GM12878 (cell line): ENCODE results near the gene ADCK1. TPM values are rescaled to one million over a fixed set of nuclear protein-coding genes. Genes with fewer than 3 reads are reported as not detected.

Experiments
- BCL11A ChIP-seq: IDR thresholded peaks from 2 replicates; pipeline ENCODE4 v1.6.1; 2011; ENCODE audit warnings: low read depth, low read length
- BRCA1 ChIP-seq: IDR thresholded peaks from 2 replicates; pipeline ENCODE4 v1.6.1; 2011; ENCODE audit warnings: low read depth, low read length, improper control_type of control experiment
- CREB1 ChIP-seq: IDR thresholded peaks from 2 replicates; pipeline ENCODE4 v1.6.1; 2012; ENCODE audit warnings: low read depth, mild to moderate bottlenecking, inconsistent platforms
- EGR1 ChIP-seq, 2 experiments: IDR thresholded peaks; 1 replicate in 1 of 2; 2 replicates in 1 of 2; pipeline ENCODE4 v1.6.1; 2011 to 2012; ENCODE audit warnings: low read depth in 2 of 2, low read length in 2 of 2, borderline replicate concordance in 1 of 2, mild to moderate bottlenecking in 1 of 2, moderate library complexity in 1 of 2
- EP300 ChIP-seq, 2 experiments: fragments of 150-350 bp in 1 of 2; IDR thresholded peaks; 2 replicates each; pipeline ENCODE4 v1.6.1; 2011 to 2012; ENCODE audit warnings: low read depth in 2 of 2, low read length in 2 of 2, borderline replicate concordance in 1 of 2, improper control_type of control experiment in 1 of 2, inconsistent platforms in 1 of 2; ENCODE audit not compliant: control insufficient read depth in 1 of 2
- HDAC6 ChIP-seq: fragments of 200-600 bp; sonication (generic); IDR thresholded peaks from one replicate; pipeline ENCODE4 v1.8.0; 2017; ENCODE audit warnings: antibody characterized with exemption; ENCODE audit not compliant: unreplicated experiment
- IKZF1 ChIP-seq: fragments of 450-650 bp; conservative IDR thresholded peaks from 2 replicates; pipeline ENCODE4 v1.6.1; 2017; ENCODE audit warnings: antibody characterized with exemption, mild to moderate bottlenecking
- IKZF2 ChIP-seq, 2 experiments: fragments of 450-650 bp; IDR thresholded peaks; 2 replicates each; pipeline ENCODE4 v1.6.1; 2017; ENCODE audit warnings: mild to moderate bottlenecking in 2 of 2, moderate library complexity in 2 of 2
- JUNB ChIP-seq: IDR thresholded peaks from 2 replicates; pipeline ENCODE4 v1.6.1; 2016; ENCODE audit warnings: antibody characterized with exemption, mild to moderate bottlenecking
- KDM1A ChIP-seq: fragments of 200-600 bp; sonication (generic); IDR thresholded peaks from 2 replicates; pipeline ENCODE4 v1.6.1; 2016; ENCODE audit warnings: borderline replicate concordance
- MTA2 ChIP-seq: fragments of 450-650 bp; IDR thresholded peaks from 2 replicates; pipeline ENCODE4 v1.6.1; 2016; ENCODE audit warnings: low read depth, mild to moderate bottlenecking, moderate library complexity
- MYC ChIP-seq: IDR thresholded peaks from 2 replicates; pipeline ENCODE4 v1.6.1; 2011; ENCODE audit warnings: mild to moderate bottlenecking, low read length, moderate library complexity, inconsistent platforms; ENCODE audit not compliant: insufficient read depth, insufficient replicate concordance, insufficient read length, severe bottlenecking
- NBN ChIP-seq: fragments of 450-650 bp; IDR thresholded peaks from 2 replicates; pipeline ENCODE4 v1.6.1; 2016
- POU2F2 ChIP-seq: IDR thresholded peaks from 3 replicates; pipeline ENCODE4 v1.6.1; 2011; ENCODE audit warnings: low read depth, mild to moderate bottlenecking, low read length, borderline replicate concordance
- RCOR1 ChIP-seq: conservative IDR thresholded peaks from 2 replicates; pipeline ENCODE4 v1.6.1; 2012; ENCODE audit warnings: low read depth, low read length, improper control_type of control experiment
- SMARCA5 ChIP-seq: fragments of 450-650 bp; IDR thresholded peaks from 2 replicates; pipeline ENCODE4 v1.6.1; 2017; ENCODE audit warnings: mild to moderate bottlenecking
- STAT3 ChIP-seq: IDR thresholded peaks from 2 replicates; pipeline ENCODE4 v1.6.1; 2011; ENCODE audit warnings: low read depth, low read length, improper control_type of control experiment
- SUZ12 ChIP-seq: fragments of 200-600 bp; sonication (generic); IDR thresholded peaks from one replicate; pipeline ENCODE4 v1.6.1; 2018; ENCODE audit warnings: antibody characterized with exemption, mild to moderate bottlenecking; ENCODE audit not compliant: unreplicated experiment
- TARDBP ChIP-seq: IDR thresholded peaks from 2 replicates; pipeline ENCODE4 v1.6.1; 2016; ENCODE audit warnings: borderline replicate concordance
- TCF12 ChIP-seq: IDR thresholded peaks from 2 replicates; pipeline ENCODE4 v1.6.1; 2011; ENCODE audit warnings: low read depth, mild to moderate bottlenecking, low read length
- ZBED1 ChIP-seq: IDR thresholded peaks from 2 replicates; pipeline ENCODE4 v1.6.1; 2016; ENCODE audit warnings: borderline replicate concordance
- ZNF384 ChIP-seq: IDR thresholded peaks from 2 replicates; pipeline ENCODE4 v1.6.1; 2012; ENCODE audit warnings: low read depth, mild to moderate bottlenecking, low read length, improper control_type of control experiment, borderline replicate concordance
- ZNF622 ChIP-seq: fragments of 450-650 bp; IDR thresholded peaks from 2 replicates; pipeline ENCODE4 v1.6.1; 2017; ENCODE audit warnings: mild to moderate bottlenecking, inconsistent platforms
- polyA plus RNA-seq, 11 experiments: library from polyadenylated mRNA; depleted of rRNA in 4 of 11; unstranded in 6 of 11; stranded (reverse) in 5 of 11; fragments of >200 nt; fragmentation: Nextera tagmentation in 4 of 11; fragmentation: Illumina TruSeq in 1 of 11; extraction: Ambion mirVana in 4 of 11; extraction: Trizol in 1 of 11; gene quantifications; 1 replicate in 1 of 11; 2 replicates in 10 of 11; pipeline versions ENCODE4 v1.2.1 to v1.2.3, GENCODE V29; 2011 to 2016; ENCODE audit warnings: inconsistent platforms in 2 of 11, missing spikeins in 2 of 11, low read depth in 1 of 11
- total RNA-seq, 4 experiments: library from RNA; depleted of rRNA in 3 of 4; stranded (reverse); fragments of >200 nt in 3 of 4; fragmentation: Illumina TruSeq in 1 of 4; extraction: Trizol in 1 of 4; gene quantifications; 2 replicates each; pipeline versions ENCODE4 v1.2.1 to v1.2.3, GENCODE V29; 2013 to 2021
- TF ChIP-seq, protein P1 (sequence below): fragments of 450-650 bp; formaldehyde crosslinking; IDR thresholded peaks from 2 replicates; pipeline ENCODE4 v1.5.0; 2022; ENCODE audit warnings: mild to moderate bottlenecking, missing genetic modification characterization
- TF ChIP-seq, protein P2 (sequence below): fragments of 450-650 bp; IDR thresholded peaks from 2 replicates; pipeline ENCODE4 v1.6.1; 2017; ENCODE audit warnings: low read depth, mild to moderate bottlenecking, moderate library complexity
- TF ChIP-seq, protein P3 (sequence below): IDR thresholded peaks from 2 replicates; pipeline ENCODE4 v1.6.1; 2012; ENCODE audit warnings: low read length, inconsistent platforms

ADCK1 gene
- total and polyA plus RNA-seq, 10 of the 15 experiments (the other 5 are each of a cell fraction or from before 2014, with no cell fraction given), result 3.3 to 8.5 (median 5.1) TPM

DNA sequence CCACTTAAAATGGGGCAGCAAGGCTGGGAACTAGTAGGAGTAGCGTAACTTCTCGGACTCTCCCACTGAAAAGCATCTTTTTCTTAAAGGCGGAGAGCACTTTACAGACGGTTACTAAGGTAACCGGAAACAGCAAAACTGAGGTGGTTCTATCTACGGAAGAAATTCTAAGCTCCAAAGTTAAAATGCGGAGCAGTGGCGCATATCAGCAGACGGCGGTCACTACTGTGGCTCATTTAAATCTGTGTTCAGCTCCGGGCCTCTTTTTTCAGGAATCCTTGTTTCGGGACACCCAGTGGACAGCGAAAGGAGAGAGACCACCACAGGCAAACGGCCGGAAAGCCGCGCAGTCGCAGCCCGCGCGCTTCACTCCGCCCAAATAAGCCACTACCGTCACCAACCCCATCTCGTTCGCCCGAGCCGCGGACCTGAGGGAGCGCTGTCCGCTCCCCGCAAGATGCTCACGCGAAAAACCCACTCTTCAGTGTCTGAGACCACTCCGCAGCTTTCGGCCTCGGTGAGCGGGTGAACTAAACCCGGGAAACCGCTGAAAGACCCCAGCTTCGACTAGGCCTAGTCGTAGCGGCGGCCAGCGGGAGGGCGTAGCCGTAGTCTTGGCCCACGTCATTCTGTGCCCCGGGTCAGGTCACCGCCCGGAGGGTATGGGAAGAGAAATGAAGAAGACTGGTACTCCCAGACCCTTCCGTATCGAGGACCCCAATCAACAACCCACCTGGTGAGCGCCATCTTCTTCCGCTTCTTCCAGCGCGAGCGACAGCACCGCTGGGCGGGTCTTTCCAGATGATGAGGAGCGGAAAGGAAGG lies 39.3 kb upstream of the ADCK1 start, which contains the start of gene SNW1 (continued):
- TF ChIP-seq, protein P1, sequence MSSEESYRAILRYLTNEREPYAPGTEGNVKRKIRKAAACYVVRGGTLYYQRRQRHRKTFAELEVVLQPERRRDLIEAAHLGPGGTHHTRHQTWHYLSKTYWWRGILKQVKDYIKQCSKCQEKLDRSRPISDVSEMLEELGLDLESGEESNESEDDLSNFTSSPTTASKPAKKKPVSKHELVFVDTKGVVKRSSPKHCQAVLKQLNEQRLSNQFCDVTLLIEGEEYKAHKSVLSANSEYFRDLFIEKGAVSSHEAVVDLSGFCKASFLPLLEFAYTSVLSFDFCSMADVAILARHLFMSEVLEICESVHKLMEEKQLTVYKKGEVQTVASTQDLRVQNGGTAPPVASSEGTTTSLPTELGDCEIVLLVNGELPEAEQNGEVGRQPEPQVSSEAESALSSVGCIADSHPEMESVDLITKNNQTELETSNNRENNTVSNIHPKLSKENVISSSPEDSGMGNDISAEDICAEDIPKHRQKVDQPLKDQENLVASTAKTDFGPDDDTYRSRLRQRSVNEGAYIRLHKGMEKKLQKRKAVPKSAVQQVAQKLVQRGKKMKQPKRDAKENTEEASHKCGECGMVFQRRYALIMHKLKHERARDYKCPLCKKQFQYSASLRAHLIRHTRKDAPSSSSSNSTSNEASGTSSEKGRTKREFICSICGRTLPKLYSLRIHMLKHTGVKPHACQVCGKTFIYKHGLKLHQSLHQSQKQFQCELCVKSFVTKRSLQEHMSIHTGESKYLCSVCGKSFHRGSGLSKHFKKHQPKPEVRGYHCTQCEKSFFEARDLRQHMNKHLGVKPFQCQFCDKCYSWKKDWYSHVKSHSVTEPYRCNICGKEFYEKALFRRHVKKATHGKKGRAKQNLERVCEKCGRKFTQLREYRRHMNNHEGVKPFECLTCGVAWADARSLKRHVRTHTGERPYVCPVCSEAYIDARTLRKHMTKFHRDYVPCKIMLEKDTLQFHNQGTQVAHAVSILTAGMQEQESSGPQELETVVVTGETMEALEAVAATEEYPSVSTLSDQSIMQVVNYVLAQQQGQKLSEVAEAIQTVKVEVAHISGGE (CRISPR knock-in tag), result 0 out of 2 replicates have a peak, but pooled peaks have one; percentile 41
- TF ChIP-seq STAT3 (no peak), SMARCA5 (peak; percentile 43; the same call in 1 of the 2 replicates), ZNF622 (no peak), POU2F2 (0 out of 3 replicates have a peak, but pooled peaks have one; percentile 36), RCOR1 (no peak), CREB1 (peak; percentile 59), IKZF2 (IDR thresholded peaks at IDR 0.05) (no peak), JUNB (no peak), NBN (0 out of 2 replicates have a peak, but pooled peaks have one; percentile 64), TCF12 (peak; percentile 52; the same call in 1 of the 2 replicates), MYC (no peak), HDAC6 (no peak), ZBED1 (no peak), BRCA1 (no peak), EGR1 (IDR thresholded peaks at IDR 0.05; ENCODE audit: borderline replicate concordance in 1 of 2, low read depth in 2 of 2, low read length in 2 of 2) (no peak), SUZ12 (no peak), EP300 (IDR thresholded peaks at IDR 0.05; ENCODE audit: borderline replicate concordance in 1 of 2, control insufficient read depth in 1 of 2, low read depth in 2 of 2, low read length in 2 of 2) (no peak), BCL11A (no peak), TARDBP (no peak), KDM1A (no peak), IKZF1 (no peak; the same call in 1 of the 2 replicates), MTA2 (no peak), ZNF384 (no peak)
- TF ChIP-seq, protein P2, sequence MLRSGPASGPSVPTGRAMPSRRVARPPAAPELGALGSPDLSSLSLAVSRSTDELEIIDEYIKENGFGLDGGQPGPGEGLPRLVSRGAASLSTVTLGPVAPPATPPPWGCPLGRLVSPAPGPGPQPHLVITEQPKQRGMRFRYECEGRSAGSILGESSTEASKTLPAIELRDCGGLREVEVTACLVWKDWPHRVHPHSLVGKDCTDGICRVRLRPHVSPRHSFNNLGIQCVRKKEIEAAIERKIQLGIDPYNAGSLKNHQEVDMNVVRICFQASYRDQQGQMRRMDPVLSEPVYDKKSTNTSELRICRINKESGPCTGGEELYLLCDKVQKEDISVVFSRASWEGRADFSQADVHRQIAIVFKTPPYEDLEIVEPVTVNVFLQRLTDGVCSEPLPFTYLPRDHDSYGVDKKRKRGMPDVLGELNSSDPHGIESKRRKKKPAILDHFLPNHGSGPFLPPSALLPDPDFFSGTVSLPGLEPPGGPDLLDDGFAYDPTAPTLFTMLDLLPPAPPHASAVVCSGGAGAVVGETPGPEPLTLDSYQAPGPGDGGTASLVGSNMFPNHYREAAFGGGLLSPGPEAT, result peak; percentile 88; the same call in 1 of the 2 replicates
- TF ChIP-seq, protein P3, sequence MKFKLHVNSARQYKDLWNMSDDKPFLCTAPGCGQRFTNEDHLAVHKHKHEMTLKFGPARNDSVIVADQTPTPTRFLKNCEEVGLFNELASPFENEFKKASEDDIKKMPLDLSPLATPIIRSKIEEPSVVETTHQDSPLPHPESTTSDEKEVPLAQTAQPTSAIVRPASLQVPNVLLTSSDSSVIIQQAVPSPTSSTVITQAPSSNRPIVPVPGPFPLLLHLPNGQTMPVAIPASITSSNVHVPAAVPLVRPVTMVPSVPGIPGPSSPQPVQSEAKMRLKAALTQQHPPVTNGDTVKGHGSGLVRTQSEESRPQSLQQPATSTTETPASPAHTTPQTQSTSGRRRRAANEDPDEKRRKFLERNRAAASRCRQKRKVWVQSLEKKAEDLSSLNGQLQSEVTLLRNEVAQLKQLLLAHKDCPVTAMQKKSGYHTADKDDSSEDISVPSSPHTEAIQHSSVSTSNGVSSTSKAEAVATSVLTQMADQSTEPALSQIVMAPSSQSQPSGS, result 0 out of 2 replicates have a peak, but pooled peaks have one; percentile 32
